ENCODE data around the gene KCNIP4. TPM values are rescaled to one million over a fixed set of nuclear protein-coding genes. Genes with fewer than 3 reads are reported as not detected.

The KCNIP4 gene
- total RNA-seq, 1 donor from 2014 or later = not detected

DNA sequence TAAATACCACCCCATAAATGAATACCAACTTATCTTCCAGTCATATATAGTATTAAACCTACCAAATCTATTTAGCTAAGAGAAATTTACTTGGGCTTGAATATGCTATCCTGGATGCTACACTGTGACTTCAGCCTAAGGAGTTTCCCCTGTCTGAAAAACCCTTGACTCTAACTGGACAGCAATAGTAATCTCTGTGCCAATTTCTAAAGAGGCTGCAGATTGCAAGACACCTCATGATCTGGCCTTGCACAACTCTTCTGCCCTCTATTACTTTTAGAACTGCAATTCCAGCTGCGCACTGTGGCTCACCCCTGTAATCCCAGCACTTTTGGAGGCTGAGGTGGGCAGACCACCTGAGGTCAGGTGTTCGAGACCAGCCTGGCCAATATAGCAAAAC lies 371.5 kb downstream of the KCNIP4 start:
- Histone ChIP-seq H3K36me3 (no peaks in the 10 kb centered on the region), H3K9me3 (replicated peaks) (no peaks in the 10 kb centered on the region), H3K4me3 (no peak overlapping the region), H3K27me3 (ENCODE audit: low read depth) (no peaks in the 10 kb centered on the region), H3K4me1 (no peaks in the 10 kb centered on the region), H3K27ac (replicated peaks) (no peak overlapping the region)
- DNase-seq = no peak
- TF ChIP-seq, protein P1, sequence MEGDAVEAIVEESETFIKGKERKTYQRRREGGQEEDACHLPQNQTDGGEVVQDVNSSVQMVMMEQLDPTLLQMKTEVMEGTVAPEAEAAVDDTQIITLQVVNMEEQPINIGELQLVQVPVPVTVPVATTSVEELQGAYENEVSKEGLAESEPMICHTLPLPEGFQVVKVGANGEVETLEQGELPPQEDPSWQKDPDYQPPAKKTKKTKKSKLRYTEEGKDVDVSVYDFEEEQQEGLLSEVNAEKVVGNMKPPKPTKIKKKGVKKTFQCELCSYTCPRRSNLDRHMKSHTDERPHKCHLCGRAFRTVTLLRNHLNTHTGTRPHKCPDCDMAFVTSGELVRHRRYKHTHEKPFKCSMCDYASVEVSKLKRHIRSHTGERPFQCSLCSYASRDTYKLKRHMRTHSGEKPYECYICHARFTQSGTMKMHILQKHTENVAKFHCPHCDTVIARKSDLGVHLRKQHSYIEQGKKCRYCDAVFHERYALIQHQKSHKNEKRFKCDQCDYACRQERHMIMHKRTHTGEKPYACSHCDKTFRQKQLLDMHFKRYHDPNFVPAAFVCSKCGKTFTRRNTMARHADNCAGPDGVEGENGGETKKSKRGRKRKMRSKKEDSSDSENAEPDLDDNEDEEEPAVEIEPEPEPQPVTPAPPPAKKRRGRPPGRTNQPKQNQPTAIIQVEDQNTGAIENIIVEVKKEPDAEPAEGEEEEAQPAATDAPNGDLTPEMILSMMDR (IDR thresholded peaks at IDR 0.05; ENCODE audit: borderline replicate concordance) = no peak
- intact Hi-C loops (cut with micrococcal nuclease) = no loop called here

DNA sequence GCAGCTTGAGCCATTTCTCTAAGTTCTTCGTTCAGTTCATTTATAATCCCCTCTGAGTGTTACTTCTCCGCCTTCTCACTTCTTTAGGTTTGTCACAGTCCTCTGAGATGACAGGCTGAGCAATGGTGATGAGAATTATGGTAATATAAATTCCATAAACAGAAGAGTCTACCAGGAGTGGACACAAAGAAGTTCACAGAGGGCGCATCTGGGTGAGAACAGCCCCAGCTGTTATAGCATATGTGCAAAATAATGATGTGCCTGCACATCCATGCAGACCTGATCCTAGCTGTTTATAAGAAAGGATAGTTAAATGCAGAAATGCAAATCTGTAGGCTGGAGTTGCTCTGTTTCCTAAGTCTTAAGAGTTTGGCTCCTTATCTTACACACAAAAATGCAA lies 377.5 kb downstream of the KCNIP4 start:
- no peaks in the 10 kb centered on the region for H3K9me3 ChIP-seq (replicated peaks)
- H3K36me3 ChIP-seq = no peaks in the 10 kb centered on the region
- TF ChIP-seq, protein P1 (IDR thresholded peaks at IDR 0.05; ENCODE audit: borderline replicate concordance) = no peak
- no peak overlapping the region for H3K4me3 ChIP-seq
- no peak for DNase-seq
- H3K27ac ChIP-seq (replicated peaks) = no peak overlapping the region
- H3K27me3 ChIP-seq (ENCODE audit: low read depth) = no peaks in the 10 kb centered on the region
- H3K4me1 ChIP-seq = no peaks in the 10 kb centered on the region
- intact Hi-C loops (cut with micrococcal nuclease) = no loop called here

DNA sequence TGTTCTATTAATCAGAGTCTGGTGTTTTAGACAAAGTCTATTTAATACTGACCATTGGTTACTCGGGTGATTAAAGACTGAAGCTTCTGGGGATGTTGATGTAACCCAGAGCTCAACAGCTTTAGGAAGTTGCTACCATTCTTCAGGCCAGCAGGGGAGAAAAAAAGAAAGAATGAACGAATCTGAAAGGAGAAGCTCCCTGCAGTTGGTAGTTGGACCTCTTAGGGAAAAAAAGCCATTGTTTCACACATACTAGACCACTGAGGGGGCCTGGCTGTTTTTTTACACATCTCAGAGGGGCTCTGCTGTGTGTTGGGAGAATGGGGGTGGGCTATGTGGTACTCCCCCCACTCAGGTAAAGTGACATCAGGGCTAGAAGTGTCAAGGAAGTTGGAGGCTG lies 378.9 kb downstream of the KCNIP4 start:
- Histone ChIP-seq H3K4me1 (no peaks in the 10 kb centered on the region), H3K9me3 (replicated peaks) (no peaks in the 10 kb centered on the region), H3K27ac (replicated peaks) (no peak overlapping the region), H3K36me3 (no peaks in the 10 kb centered on the region), H3K4me3 (no peak overlapping the region), H3K27me3 (ENCODE audit: low read depth) (no peaks in the 10 kb centered on the region)
- intact Hi-C loops (cut with micrococcal nuclease) = no loop called here
- TF ChIP-seq, protein P1 (IDR thresholded peaks at IDR 0.05; ENCODE audit: borderline replicate concordance) = no peak
- DNase-seq = no peak

DNA sequence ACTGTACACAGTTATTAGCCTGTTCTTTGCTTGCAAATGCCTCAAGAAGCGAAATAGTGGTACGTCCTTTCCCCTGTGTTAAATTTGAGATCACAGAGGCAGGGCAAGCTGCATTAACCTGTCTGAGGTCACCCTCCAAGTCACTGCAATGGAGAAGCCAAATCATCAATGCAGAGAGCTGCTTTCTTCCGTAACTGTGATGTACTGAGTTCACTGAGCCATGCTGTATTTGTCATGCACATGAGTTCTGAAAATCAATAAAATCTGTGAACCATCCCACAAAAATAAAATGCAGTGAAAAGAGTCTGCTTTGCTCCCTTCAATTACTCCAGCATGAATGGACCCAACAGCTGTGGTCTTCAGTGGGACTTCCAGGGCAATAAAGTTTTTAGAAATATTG lies 393.5 kb downstream of the KCNIP4 start:
- no peaks in the 10 kb centered on the region for H3K4me1 ChIP-seq
- no peaks in the 10 kb centered on the region for H3K27me3 ChIP-seq (ENCODE audit: low read depth)
- no peak overlapping the region for H3K4me3 ChIP-seq
- no peak overlapping the region for H3K27ac ChIP-seq (replicated peaks)
- TF ChIP-seq, protein P1 (IDR thresholded peaks at IDR 0.05; ENCODE audit: borderline replicate concordance) = no peak
- no peaks in the 10 kb centered on the region for H3K36me3 ChIP-seq
- DNase-seq = no peak
- H3K9me3 ChIP-seq (replicated peaks) = no peaks in the 10 kb centered on the region
- intact Hi-C loops (cut with micrococcal nuclease) = no loop called here

DNA sequence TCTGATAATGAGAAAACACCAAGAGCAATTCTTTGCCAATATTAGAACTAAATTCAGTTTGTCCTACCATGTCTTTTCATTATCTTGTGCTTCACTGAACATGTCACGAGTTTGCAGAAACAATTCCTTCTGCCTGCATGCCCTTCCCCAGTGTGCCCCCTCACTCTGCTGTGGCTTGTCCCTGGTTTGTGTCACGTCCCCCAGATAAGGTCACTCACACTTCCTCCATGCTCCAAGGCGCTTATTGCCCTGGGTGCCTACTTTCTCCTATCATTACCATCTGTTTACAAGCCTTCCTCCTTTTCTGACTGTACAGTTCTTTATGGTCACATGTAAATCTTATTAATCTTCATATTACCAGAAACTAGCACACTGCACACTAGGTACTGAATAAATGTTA lies 394.1 kb downstream of the KCNIP4 start:
- DNase-seq = no peak
- no peaks in the 10 kb centered on the region for H3K27me3 ChIP-seq (ENCODE audit: low read depth)
- intact Hi-C loops (cut with micrococcal nuclease) = no loop called here
- H3K36me3 ChIP-seq = no peaks in the 10 kb centered on the region
- H3K27ac ChIP-seq (replicated peaks) = no peak overlapping the region
- no peaks in the 10 kb centered on the region for H3K4me1 ChIP-seq
- H3K4me3 ChIP-seq = no peak overlapping the region
- TF ChIP-seq, protein P1 (IDR thresholded peaks at IDR 0.05; ENCODE audit: borderline replicate concordance) = no peak
- H3K9me3 ChIP-seq (replicated peaks) = no peaks in the 10 kb centered on the region

DNA sequence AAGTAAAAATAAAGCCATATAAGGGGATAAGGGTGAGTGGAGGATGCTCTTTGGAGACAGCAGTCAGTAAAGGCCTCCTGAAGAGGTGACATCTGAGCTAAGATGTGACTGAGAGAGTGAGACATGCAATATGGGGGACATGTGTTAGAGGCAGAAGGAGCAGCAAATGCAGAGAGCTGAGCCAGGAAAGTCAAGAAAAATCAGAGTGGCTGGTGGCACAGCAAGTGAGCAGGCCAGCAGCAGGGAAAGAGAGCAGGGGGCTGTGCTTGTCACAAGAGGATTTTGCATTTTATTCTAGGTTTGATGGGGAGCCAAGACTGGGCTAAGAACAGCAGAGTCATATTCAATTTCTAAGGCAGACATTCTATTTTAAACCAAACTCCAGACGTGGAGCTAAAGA lies 394.5 kb downstream of the KCNIP4 start:
- Histone ChIP-seq H3K9me3 (replicated peaks) (no peaks in the 10 kb centered on the region), H3K36me3 (no peaks in the 10 kb centered on the region), H3K27ac (replicated peaks) (no peak overlapping the region), H3K4me3 (no peak overlapping the region), H3K27me3 (ENCODE audit: low read depth) (no peaks in the 10 kb centered on the region), H3K4me1 (no peaks in the 10 kb centered on the region)
- TF ChIP-seq, protein P1 (IDR thresholded peaks at IDR 0.05; ENCODE audit: borderline replicate concordance) = no peak
- intact Hi-C loops (cut with micrococcal nuclease) = no loop called here
- DNase-seq = no peak

Measured in left ventricle myocardium inferior (tissue), 1 donor.